ENCODE data around the gene ST8SIA5. TPM values are rescaled to one million over a fixed set of nuclear protein-coding genes. Genes with fewer than 3 reads are reported as not detected.
A peak's percentile ranks its signal among the peaks of the same experiment; 100 is the strongest.

The ST8SIA5 gene
- total and polyA plus RNA-seq, 2 donors (not counting 3 experiments of a cell fraction or from before 2014, with no cell fraction given), result 0.25 to 0.62 TPM

GRCh38 chr18:46756025-46756558 is 761 bp downstream of the ST8SIA5 start:
- Histone ChIP-seq H3K79me2 (ENCODE audit: control insufficient read depth, insufficient read depth, low read length) (no peaks in the 10 kb centered on the region), H3K9me1 (replicated peaks; ENCODE audit: control insufficient read depth, extremely low read depth, insufficient read depth, low read length) (no peaks in the 10 kb centered on the region), H3K4me1 (ENCODE audit: control insufficient read depth, extremely low read depth, insufficient read depth, low read length) (peaks cover 4% of the 10 kb centered on the region), H4K20me1 (replicated peaks; ENCODE audit: control insufficient read depth, extremely low read depth, insufficient read depth, low read length) (no peaks in the 10 kb centered on the region), H3K36me3 (ENCODE audit: control insufficient read depth in 2 of 2, extremely low read depth in 1 of 2, insufficient read depth in 2 of 2, low read length in 2 of 2) (no peaks in the 10 kb centered on the region), H3K9me3 (replicated peaks; ENCODE audit: control insufficient read depth, insufficient read depth, low read length) (no peaks in the 10 kb centered on the region), H3K4me2 (ENCODE audit: insufficient read depth, low read length) (no peak overlapping the region), H3K4me3 (replicated peaks in 1 of 3; ENCODE audit: insufficient read depth in 1 of 3, low read depth in 1 of 3, low read length in 3 of 3) (no peak overlapping the region), H2AFZ (ENCODE audit: low read depth, low read length) (no peak overlapping the region), H3K27me3 (ENCODE audit: control insufficient read depth in 2 of 2, insufficient read depth in 2 of 2, low read length in 2 of 2) (peaks cover 56 to 57% of the 10 kb centered on the region in 2 experiments), H3K9ac (replicated peaks; ENCODE audit: extremely low read depth, insufficient read depth, low read length) (no peak overlapping the region), H3K27ac (ENCODE audit: insufficient read depth, low read depth, low read length) (no peak overlapping the region)
- TF ChIP-seq MAX (IDR thresholded peaks at IDR 0.05; ENCODE audit: insufficient read depth, insufficient read length) (no peak), CTCF (IDR thresholded peaks at IDR 0.05; ENCODE audit: extremely low read depth in 1 of 2, insufficient read depth in 1 of 2, low read depth in 1 of 2, low read length in 2 of 2) (no peak), EZH2 (IDR thresholded peaks at IDR 0.05; ENCODE audit: borderline replicate concordance, low read depth, low read length, severe bottlenecking) (peak; percentile 82), POLR2A (IDR thresholded peaks at IDR 0.05; ENCODE audit: low read depth, low read length) (no peak), MYC (IDR thresholded peaks at IDR 0.05; ENCODE audit: low read depth, low read length) (no peak)
- dilution Hi-C loops (cut with MboI; ENCODE audit: extremely low pct_ligation_motif_present, low sequenced_read_pairs), result no loop called here
- no peak for FAIRE-seq
- intact Hi-C loops (cut with micrococcal nuclease), result no loop called here
- CTCF ChIA-PET, result no interaction called here
- POLR2A ChIA-PET, result no interaction called here
- DNase-seq (ENCODE audit: low read depth, low spot score), result no peak
- no TSS peak for BruUV-seq (replicated peaks)

All from endothelial cell of umbilical vein (primary cell).